Astrocyte of the cerebellum (primary cell): ENCODE measurements around the gene ELF1.
A peak's percentile ranks its signal among the peaks of the same experiment; 100 is the strongest.

Experiments used
- DNase-seq: peaks from one replicate; pipeline ENCODE4 v3.0.0-alpha.2; 2011; ENCODE audit warnings: low read depth
- H3K4me3 ChIP-seq: 2 replicates; pipeline ENCODE4 v1.5.1; 2011; ENCODE audit warnings: mild to moderate bottlenecking, low read depth, low read length, moderate library complexity
- CTCF ChIP-seq: IDR thresholded peaks from 2 replicates; pipeline ENCODE4 v1.5.1; 2012; ENCODE audit warnings: low read length, low read depth, moderate library complexity, mild to moderate bottlenecking; ENCODE audit errors: missing control alignments
- in situ Hi-C: cut with HindIII; loops from 2 replicates; pipeline ENCODE4 v1.10.0; 2017; ENCODE audit warnings: low sequenced_read_pairs

ELF1 gene

GRCh38 chr13:41019011-41019487, at the start of gene ELF1:
Gene ELF1, minus strand, starts transcription at chr13:41019316. Its CDS starts 37,262 bp downstream, at chr13:40982054.
- no peak within 1 kb of the TSS for H3K4me3 ChIP-seq
- DNase-seq, result peak; percentile 9
- no peak for TF ChIP-seq CTCF
- in situ Hi-C loops, result no loop called here

GRCh38 chr13:41065078-41065477, 46.0 kb upstream of the ELF1 start:
- peak; percentile 46 for DNase-seq

GRCh38 chr13:41064493-41064892, 45.4 kb upstream of the ELF1 start:
- TF ChIP-seq CTCF, result no peak
- in situ Hi-C loops, result no loop called here
- DNase-seq, result peak; percentile 47
- no peak overlapping the region for H3K4me3 ChIP-seq

More at GRCh38 chr13:41065078-41065477, 46.0 kb upstream of the ELF1 start:
- TF ChIP-seq CTCF, result no peak
- H3K4me3 ChIP-seq, result no peak overlapping the region
- in situ Hi-C loops, result no loop called here

- DNase-seq, result peak; percentile 20
- in situ Hi-C loops, result no loop called here
These were observed 43.1 kb upstream of the ELF1 start for GRCh38 chr13:41061914-41062837.

GRCh38 chr13:41061075-41061913, 42.2 kb upstream of the ELF1 start, which contains the start of gene WBP4:
Gene WBP4, plus strand, starts transcription at chr13:41061509. Its CDS starts 165 bp downstream, at chr13:41061674.
- in situ Hi-C loops, result no loop called here
- DNase-seq, result peak; percentile 88
- peak; percentile 35 for TF ChIP-seq CTCF
- peak within 1 kb of the TSS; percentile 84 for H3K4me3 ChIP-seq

More at GRCh38 chr13:41061914-41062837, 43.1 kb upstream of the ELF1 start:
- H3K4me3 ChIP-seq, result peak overlapping the region; percentile 84
- no peak for TF ChIP-seq CTCF

- peak; percentile 55 for DNase-seq
- peak overlapping the region; percentile 84 for H3K4me3 ChIP-seq
- no peak for TF ChIP-seq CTCF
- in situ Hi-C loops, result no loop called here
These were observed 41.6 kb upstream of the ELF1 start for GRCh38 chr13:41060724-41061074.
